Measurements from ENCODE around the gene COPZ2.
"Not testable (repeated sequence)": the region's sequence is repeated elsewhere in the genome, so short reads cannot be mapped to it uniquely, and the experiment has no call there.

The COPZ2 gene

GRCh38 chr17:48010193-48010592 is 27.4 kb downstream of the COPZ2 start:
- TF ChIP-seq CTCF (IDR thresholded peaks at IDR 0.05; ENCODE audit: low read depth, low read length), result no peak
- H3K4me3 ChIP-seq (ENCODE audit: low read depth, low read length), result no peak overlapping the region
- DNase-seq (ENCODE audit: low read depth, low spot score), result no peak
- in situ Hi-C loops (cut with HindIII; ENCODE audit: low sequenced_read_pairs), result no loop called here

- in situ Hi-C loops (cut with HindIII; ENCODE audit: low sequenced_read_pairs), result no loop called here
- DNase-seq (ENCODE audit: low read depth, low spot score), result no peak
- no peak for TF ChIP-seq CTCF (IDR thresholded peaks at IDR 0.05; ENCODE audit: low read depth, low read length)
- H3K4me3 ChIP-seq (ENCODE audit: low read depth, low read length), result no peak overlapping the region
These were observed 30.5 kb downstream of the COPZ2 start for GRCh38 chr17:48006936-48007709.

GRCh38 chr17:48004983-48005382 is 32.6 kb downstream of the COPZ2 start:
- no peak for DNase-seq (ENCODE audit: low read depth, low spot score)
- TF ChIP-seq CTCF (IDR thresholded peaks at IDR 0.05; ENCODE audit: low read depth, low read length), result no peak
- no peak overlapping the region for H3K4me3 ChIP-seq (ENCODE audit: low read depth, low read length)
- in situ Hi-C loops (cut with HindIII; ENCODE audit: low sequenced_read_pairs), result no loop called here

- no peak overlapping the region for H3K4me3 ChIP-seq (ENCODE audit: low read depth, low read length)
- in situ Hi-C loops (cut with HindIII; ENCODE audit: low sequenced_read_pairs), result no loop called here
These were observed 34.0 kb downstream of the COPZ2 start for GRCh38 chr17:48003417-48004151.

GRCh38 chr17:48002916-48003416 is 34.6 kb downstream of the COPZ2 start:
- in situ Hi-C loops (cut with HindIII; ENCODE audit: low sequenced_read_pairs), result no loop called here
- no peak overlapping the region for H3K4me3 ChIP-seq (ENCODE audit: low read depth, low read length)
- no peak for TF ChIP-seq CTCF (IDR thresholded peaks at IDR 0.05; ENCODE audit: low read depth, low read length)
- no peak for DNase-seq (ENCODE audit: low read depth, low spot score)

More at GRCh38 chr17:48003417-48004151, 34.0 kb downstream of the COPZ2 start:
- DNase-seq (ENCODE audit: low read depth, low spot score), result no peak
- TF ChIP-seq CTCF (IDR thresholded peaks at IDR 0.05; ENCODE audit: low read depth, low read length), result no peak

- no peak for TF ChIP-seq CTCF (IDR thresholded peaks at IDR 0.05; ENCODE audit: low read depth, low read length)
- in situ Hi-C loops (cut with HindIII; ENCODE audit: low sequenced_read_pairs), result no loop called here
- peak; percentile 83 for DNase-seq (ENCODE audit: low read depth, low spot score)
- no peak overlapping the region for H3K4me3 ChIP-seq (ENCODE audit: low read depth, low read length)
These were observed 35.2 kb downstream of the COPZ2 start for GRCh38 chr17:48002266-48002915.

GRCh38 chr17:48001657-48002056 is 35.9 kb downstream of the COPZ2 start:
- in situ Hi-C loops (cut with HindIII; ENCODE audit: low sequenced_read_pairs); H3K4me3 ChIP-seq (ENCODE audit: low read depth, low read length); DNase-seq (ENCODE audit: low read depth, low spot score): not testable (repeated sequence)

Data from astrocyte of the spinal cord (primary cell).